Effector CD4-positive, alpha-beta T cell (primary cell): ENCODE measurements around the gene PIK3AP1.
"Not testable (repeated sequence)": the region's sequence is repeated elsewhere in the genome, so short reads cannot be mapped to it uniquely, and the experiment has no call there.

Experiments
- DNase-seq: peaks from one replicate; pipeline ENCODE4 v3.0.0-alpha.2; 2020
- total RNA-seq: gene quantifications from one replicate; lab custom pipeline; 2026; lab: John Stamatoyannopoulos, UW

Gene PIK3AP1, protein sequence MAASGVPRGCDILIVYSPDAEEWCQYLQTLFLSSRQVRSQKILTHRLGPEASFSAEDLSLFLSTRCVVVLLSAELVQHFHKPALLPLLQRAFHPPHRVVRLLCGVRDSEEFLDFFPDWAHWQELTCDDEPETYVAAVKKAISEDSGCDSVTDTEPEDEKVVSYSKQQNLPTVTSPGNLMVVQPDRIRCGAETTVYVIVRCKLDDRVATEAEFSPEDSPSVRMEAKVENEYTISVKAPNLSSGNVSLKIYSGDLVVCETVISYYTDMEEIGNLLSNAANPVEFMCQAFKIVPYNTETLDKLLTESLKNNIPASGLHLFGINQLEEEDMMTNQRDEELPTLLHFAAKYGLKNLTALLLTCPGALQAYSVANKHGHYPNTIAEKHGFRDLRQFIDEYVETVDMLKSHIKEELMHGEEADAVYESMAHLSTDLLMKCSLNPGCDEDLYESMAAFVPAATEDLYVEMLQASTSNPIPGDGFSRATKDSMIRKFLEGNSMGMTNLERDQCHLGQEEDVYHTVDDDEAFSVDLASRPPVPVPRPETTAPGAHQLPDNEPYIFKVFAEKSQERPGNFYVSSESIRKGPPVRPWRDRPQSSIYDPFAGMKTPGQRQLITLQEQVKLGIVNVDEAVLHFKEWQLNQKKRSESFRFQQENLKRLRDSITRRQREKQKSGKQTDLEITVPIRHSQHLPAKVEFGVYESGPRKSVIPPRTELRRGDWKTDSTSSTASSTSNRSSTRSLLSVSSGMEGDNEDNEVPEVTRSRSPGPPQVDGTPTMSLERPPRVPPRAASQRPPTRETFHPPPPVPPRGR
- total RNA-seq = 0.94 reads per million

DNA sequence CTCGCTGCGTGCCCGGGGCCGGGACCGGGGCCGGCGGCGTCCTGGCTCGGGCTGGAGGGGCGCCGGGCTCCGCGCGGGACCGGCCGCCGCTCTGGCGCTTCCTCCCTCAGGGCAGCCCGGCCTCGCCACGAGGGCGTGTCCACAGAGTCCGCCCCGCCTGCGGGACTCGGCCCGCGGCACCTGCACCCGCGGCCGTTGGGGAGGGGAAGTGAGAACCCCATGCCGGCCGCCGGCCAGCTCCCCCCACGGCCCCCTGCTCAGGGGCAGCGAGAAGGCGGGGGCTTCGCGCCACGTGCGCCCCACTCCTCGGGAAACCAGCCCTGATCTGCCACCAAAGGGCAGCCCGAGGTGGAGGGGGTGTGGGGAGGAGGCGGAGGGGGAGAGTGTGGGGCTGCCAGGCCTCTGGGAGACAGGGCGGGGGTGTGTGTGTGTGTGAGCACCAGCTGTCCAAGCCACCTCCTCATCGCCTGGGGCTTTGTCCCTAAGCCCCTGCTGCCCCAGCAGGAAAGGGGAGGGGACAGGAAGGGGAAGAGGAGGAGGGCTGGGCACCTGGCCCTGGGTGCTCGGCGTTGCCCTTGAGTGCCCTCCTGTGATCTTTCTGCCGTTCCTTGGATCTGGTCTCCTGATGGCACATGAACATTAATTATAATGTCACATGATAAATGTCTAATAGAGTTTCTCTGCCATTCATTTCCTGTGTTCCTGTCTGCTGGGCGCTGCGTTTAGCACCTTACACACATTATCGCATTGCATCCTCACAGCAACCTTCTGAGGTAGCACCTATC lies at the start of gene PIK3AP1:
Gene PIK3AP1, minus strand, starts transcription at position 93 of the 785 bp plus-strand sequence. CDS start 120 bp downstream, outside the sequence.
- DNase-seq = peak; percentile 19

DNA sequence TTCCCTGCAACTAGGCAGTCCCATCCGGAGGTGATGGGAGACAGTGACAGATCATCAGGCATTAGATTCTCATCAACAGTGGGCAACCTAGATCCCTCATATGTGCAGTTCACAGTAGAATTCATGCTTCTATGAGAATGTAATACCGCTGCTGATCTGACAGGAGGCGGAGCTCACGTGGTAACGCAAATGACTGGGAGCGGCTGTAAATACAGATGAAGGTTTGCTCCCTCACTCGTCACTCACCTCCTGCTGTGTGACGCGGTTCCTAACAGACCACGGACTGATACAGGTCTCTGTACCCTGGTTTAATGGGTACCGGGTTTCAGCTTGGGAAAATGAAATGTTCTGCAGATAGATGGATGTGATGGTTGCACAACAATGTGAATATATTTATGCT lies 47.8 kb upstream of the PIK3AP1 start:
- DNase-seq = no peak

DNA sequence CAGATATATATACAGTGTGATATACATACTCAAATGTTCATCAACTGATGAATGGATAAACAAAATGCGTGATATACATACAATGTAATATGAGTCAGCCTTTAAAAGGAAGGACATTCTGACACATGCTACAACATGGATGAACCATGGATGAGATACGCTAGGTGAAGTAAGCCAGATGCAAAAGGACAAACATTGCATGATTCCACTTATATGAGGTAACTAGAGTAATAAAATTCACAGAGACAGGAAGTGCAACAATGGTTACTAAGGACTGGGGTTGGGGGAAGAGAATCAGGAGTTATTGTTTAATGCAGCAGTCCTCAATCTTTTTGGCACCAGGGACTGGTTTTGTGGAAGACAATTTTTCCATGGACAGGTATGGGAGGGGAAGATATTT lies 47.3 kb upstream of the PIK3AP1 start:
- DNase-seq = no peak

DNA sequence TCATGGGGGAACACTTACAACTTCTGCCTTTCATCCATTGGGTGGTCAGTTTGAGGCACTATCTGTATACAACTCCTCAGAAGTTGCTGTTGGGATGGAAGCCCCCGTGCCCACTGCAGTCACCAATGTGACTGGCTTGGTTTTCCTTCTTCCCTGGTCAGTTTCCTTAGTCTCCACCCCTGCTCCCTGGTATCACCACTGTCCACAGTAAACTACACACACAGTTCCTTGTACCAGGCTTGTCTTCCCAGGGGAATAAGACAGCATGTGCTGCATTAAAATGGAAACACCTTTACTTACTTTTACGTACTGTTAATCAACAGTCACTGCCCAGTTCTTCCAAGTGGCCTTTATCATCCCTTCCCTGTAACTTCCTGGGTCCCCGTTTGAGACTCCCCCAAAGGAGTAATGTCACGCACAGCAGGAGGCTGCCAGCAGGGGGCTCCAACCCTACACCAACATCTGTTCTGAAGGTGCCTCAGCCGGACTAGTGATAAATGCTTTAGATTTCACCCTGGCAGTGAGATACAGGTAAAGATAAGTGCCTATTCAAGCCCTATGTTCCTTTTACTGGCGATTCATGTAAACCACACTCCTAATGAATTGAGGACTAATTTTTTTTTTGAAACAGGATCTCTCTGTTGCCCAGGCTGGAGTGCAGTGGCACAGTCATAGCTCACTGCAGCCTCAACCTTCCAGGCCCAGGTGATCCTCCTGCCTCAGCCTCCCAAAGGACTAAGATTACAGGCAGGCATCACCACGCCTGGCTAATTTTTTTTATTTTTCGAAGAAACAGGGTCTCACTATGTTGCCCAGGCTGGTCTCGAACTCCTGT lies 45.3 kb upstream of the PIK3AP1 start:
- peak; percentile 68 for DNase-seq

DNA sequence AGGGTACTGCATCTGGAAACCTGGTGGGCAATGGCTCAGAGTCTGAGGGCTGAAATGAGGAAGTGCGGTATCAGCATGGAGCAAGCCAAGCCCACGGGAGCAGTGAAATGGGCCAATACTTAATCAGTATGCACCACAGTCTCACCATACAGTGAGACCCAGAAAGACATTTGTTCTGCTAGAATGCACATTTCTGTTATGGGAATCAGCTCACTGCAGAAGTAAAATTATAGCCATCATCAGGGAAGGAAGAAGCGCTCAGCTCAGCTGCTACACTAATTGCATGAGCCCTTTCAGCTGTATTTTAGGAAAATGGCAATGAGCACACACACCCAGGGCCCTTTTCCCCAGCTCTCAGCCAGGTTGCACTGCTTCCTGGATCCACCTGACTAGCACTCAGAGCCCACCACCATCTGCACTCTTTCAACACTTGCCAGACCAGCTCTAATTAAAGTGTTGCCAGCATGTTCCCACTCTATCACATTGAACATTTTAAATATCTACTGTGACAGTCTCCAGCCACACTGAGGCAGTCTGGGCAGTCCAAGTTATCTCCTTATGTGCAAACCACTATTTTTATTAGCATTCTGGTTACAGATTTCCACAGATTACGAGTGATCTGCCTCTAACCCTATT lies 44.2 kb upstream of the PIK3AP1 start:
- no peak for DNase-seq

DNA sequence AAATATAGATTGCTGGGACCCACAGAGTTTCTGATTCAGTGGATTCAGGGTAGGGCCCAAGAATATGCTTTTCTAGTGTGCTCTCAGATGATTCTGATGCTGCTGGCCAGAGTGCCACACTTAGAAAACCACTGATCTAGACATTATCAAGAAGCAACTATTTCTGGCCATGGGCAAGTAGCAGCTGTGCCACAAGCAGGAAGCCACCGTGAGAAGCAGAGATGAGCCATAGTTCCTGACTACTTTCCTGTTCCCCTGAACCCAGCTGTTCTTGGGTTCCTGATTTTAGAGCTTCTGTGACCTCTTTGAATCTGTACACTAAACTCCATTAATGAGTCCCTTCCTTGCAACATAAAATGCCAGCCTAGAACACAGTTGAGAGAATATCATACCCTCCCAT lies 38.1 kb upstream of the PIK3AP1 start:
- DNase-seq = no peak

DNA sequence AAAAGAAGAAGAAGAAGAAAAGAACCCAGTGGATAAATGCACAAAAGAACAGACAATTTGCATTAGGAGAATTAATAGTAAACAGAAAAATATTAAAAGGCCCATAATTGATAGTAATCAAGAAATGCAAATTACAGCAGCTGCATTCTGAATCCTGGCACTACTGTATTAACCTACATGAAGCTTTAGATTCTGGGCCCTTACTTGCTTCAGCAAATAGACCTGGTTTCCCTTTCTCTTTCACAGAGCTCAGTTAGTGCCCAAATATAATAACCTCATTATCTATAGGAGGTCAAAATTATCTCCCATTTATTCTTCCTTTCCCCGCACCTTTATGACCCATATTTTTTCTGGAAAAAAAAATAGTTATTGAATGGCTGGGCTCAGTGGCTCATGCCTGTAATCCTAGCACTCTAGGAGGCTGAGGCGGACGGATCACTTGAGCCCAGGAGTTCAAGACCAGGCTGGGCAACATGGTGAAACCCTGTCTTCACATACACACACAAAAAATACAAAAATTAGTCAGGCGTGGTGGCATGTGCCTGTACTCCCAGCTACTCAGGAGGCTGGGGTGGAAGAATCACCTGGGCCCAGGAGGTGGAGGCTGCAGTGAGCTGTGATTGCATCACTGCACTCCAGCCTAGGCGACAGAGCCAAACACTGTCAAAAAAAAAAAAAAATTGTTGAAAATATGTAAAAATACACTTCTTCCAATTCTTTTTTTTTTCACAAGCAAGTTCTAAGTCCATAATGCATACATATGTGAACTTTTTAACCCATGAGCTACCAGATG lies 36.0 kb upstream of the PIK3AP1 start:
- no peak for DNase-seq

DNA sequence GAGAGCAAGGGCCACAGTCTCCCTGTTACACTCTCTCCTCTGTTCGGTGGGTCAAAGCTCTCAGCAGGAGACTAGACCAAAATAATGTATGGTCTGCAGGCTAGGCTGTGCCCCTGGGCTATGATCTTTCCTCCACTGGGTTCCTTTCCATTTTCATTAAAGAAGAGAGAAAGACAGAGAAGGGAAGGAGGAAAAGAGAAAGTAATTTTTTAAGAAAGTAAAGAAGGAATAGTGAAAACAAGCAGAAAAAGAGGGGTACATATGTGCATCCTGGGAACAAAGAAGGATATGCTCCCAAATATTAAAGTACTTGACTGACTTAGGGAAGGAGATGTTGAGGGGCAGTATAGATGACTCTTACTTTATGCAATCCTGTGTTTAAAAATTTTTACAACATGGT lies 33.6 kb upstream of the PIK3AP1 start:
- no peak for DNase-seq

DNA sequence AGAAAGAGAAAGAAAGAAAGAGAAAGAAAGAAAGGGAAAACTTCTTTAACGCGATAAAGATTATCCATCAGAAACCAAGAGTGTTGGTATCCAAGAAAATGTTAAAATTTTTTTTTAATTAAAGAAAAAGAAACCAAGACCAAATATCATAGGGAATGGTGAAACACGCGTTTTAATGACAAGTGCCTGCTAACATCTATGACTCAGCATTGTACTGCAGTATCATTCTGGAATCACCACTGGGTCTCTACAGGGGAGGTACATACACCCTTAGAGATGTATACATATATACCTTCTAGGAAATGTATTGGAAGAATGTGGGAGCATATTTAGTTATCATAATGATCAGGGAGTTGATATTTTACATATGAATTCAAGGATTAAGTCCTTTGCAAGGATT lies 32.1 kb upstream of the PIK3AP1 start:
- DNase-seq = no peak

DNA sequence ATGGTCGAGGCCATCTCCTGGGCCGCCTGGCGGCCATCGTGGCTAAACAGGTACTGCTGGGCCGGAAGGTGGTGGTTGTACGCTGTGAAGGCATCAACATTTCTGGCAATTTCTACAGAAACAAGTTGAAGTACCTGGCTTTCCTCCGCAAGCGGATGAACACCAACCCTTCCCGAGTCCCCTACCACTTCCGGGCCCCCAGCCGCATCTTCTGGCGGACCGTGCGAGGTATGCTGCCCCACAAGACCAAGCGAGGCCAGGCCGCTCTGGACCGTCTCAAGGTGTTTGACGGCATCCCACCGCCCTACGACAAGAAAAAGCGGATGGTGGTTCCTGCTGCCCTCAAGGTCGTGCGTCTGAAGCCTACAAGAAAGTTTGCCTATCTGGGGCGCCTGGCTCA lies 30.0 kb upstream of the PIK3AP1 start:
- not testable (repeated sequence) for DNase-seq

DNA sequence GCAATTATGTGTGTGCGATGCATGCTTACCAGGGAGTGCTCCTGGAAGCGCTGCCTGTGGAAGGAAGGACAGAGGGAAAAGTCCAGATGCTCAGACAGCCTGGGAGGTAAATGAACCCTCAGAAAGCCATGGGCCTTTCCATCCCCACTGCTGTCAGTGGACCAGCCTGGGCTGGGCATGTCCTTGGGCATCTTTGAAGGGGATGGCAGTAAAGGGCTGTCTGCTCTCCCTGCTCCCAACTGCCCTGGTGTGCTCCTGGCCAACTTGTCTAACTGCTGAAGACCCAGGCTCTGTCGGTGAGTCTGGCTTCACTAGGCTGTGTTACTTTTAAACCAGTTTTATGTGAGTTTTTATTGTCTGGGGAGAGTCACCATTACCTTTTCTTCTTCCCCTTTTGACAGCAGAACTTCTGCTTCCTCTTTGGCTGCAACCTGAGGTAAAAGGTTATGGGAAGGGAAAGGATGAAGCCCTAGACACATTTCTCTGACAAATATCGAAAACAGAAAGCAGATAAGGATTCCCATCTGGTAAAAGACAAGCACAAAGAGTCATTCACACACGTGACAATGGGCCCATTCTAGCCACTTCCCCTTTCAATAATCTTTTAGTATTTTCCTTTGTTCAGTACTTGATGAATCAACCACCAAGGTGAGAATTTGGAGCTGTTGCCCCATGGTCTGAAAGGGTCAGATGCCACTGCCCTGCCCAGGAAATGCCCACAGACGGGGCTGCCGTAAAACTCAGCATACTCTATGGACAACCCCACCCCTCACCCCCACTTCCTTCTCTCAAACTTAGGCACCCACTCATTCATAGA lies 27.6 kb upstream of the PIK3AP1 start:
- no peak for DNase-seq

DNA sequence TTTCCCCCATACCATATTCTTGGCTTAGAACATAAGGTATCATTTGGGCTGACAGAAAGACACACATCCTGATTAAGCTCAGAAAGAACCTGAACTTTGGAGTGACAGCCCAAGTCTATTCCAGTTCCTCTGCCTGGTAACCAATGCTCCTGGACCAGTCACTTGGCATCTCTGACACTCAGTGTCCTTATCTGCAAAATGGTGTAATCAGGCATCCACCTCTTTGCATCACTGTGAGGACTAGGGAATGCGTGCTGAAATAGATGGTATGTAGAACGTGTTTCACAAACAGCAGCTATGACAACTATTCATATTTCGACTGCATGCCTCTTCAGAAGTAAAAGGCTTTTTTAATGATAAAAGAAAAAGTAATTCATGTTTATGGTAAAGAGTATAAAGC lies 26.2 kb upstream of the PIK3AP1 start:
- DNase-seq = no peak

DNA sequence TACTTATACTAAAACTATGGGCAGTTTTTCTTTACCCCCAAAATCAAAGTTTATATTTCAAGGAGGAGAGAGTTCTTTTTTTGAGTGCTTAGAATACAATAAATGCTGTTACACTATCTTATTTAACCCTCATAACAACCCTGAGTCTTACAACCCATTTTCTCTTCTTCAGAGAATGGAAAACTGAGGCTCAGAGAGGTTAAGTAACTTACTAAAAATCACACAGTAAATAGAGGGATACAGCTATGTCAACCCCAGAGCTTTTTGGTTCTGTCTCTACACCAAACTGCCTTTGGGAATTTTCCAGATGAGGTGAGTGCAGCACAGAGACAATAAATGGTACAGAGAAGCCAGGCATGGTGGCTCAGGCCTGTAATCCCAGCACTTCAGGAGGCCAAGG lies 25.6 kb upstream of the PIK3AP1 start:
- no peak for DNase-seq

DNA sequence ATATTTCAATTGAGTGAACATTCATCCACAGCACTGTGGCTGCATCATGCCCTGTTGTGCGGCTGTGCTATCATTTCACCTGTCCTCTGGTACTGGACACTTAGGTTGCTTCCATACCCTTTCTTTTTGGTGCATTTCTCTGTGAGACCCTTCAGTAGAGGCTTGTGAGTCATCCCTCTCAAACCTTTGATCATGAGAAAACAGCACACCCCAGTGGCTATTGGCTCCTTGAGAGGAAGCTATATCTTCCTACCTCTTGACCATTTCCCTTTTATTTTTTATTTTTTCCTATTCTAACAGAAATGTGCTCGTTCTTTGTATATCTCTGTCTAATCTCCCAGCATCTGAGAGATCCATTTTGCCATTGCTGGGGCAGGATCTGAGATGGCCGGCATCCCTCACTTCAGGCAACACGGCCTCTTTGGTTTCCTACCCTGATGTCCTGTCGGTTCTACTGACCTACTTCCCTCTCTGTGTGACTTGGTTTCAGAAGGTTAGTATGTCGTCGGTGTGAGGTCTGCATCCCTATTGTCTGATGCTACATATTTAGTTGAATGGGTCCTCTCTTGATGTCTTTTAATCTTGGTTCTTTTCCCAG lies 23.8 kb upstream of the PIK3AP1 start:
- DNase-seq = no peak

DNA sequence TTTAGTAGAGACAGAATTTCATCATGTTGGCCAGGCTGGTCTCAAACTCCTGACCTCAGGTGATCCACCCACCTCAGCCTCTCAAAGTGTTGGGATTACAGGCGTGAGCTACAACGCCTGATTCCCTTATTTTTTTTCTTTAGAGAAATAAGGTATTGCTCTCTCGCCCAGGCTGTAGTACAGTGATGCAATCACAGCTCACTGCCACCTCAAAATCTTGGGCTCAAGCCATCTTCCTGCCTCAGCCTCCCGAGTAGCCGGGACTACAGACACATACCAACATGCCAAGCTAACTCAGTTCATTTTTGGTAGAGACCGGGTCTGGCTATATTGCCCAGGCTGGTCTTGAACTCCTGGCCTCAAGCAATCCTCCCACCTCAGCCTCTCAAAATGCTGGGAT lies 21.2 kb upstream of the PIK3AP1 start:
- DNase-seq = not testable (repeated sequence)

DNA sequence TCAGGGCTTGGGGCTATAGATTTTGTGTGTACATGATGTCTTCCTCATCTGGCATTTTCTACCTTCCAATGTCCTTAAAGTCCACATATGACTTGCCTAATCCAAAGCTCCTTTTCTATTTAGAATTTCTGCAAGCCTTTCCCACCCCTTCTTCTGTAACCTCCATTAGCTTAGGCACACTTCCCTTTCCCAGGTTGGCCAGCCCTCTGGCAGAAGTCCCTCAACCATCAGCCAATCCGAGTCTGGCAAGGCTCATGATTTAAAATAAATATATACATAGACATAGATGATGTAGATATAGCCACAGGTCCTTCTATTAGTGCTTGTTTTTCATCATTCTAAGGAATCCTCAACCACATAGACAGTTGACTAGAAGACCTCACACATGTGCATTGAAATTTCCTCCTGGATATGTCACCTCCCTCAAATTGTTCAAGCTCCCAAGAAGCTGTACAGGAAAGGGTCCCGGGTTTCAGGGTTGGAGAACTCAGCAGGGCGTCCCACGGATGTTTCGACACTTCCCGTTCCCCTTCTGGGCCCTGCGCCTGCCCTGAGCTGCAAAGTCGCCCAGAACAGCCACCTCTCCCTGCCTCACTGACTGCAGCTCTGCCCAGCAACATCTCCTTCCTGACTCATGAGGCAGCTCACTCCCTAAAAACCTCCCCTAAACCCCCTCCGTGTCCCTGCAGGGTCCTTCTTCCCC lies 20.4 kb upstream of the PIK3AP1 start:
- DNase-seq = no peak

DNA sequence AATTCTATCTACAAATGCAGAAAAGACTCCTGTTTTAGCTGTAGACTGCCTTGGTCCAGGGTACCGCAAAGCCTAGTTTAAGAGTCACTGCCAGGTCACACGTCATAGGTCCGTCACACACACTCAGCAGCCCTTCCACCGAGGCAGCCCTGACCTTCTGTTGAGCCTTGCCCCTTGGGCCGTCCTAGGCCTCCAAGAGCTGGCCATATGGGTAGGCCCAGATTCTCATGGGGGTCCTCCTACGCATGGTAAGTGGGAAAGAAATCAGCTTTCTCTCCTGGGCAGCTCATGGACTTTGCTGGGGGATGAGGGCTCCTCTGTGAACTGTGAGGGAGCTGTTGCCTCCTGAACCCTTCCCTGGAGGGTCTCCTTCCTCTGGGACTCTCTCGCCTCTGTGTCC lies 19.8 kb upstream of the PIK3AP1 start:
- no peak for DNase-seq

DNA sequence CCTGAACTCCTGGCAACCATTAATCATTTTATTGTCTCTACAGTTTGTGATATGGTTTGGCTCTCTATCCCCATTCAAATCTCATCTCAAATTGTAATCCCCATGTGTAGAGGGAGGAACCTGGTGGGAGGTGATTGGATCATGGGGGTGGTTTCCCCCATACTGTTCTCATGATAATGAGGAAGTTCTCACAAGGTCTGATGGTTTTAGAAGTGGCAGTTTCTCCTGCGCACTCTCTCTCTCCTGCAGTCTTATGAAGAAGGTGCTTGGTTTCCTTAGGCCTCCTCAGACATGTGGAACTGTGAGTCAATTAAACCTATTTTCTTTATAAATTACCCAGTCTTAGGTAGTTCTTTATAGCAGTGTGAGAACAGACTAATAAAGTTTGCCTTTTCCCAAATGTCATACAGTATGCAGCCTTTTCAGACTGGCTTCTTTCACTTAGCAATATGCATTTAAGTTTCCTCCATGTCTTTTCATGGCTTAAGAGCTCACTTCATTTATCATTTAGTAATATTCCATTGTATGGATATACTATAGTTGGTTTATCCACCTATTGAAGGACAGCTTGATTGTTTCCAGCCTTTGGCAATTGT lies 17.1 kb upstream of the PIK3AP1 start:
- DNase-seq = not testable (repeated sequence)
